Activated CD8-positive, alpha-beta memory T cell treated with anti-CD3 and anti-CD28 coated beads, Interleukin-2, amount 50 U/mL, for 24 hours (primary cell): ENCODE results near the gene GPR152.
"Not testable (repeated sequence)": the region's sequence is repeated elsewhere in the genome, so short reads cannot be mapped to it uniquely, and the experiment has no call there.

Experiments used
- DNase-seq: peaks from one replicate; pipeline ENCODE4 v3.0.0-alpha.2; 2020; ENCODE audit errors: extremely low read depth

GPR152 gene

DNA sequence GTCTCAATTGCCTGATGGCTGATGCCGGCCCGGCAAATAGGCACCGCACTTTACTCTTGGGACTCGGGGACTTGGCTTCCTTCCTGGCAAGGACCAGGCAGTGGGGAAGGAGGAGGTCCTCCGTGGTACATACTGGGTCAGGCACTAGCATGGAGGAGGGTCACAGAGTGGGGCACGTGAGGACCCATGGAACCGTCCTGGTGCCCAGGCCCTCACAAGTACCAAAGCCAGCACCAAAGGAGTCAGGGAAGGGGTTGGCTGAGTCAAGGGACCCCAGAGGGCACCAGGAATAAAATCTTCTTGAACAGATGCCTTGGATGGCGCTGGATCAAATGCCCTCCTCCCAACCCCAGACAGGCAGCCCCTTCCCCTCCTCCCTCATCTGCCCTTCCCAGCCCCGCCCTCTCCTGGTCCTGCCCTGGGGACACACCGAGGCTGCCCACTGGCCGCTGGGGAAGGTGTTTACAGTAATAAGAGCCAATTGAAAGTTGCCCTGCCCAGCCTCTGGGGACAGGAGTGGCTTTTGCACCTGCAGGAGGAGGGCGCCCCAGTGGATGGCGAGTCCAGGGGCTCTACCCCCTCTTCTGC is 42.7 kb downstream of the GPR152 start:
- no peak for DNase-seq

DNA sequence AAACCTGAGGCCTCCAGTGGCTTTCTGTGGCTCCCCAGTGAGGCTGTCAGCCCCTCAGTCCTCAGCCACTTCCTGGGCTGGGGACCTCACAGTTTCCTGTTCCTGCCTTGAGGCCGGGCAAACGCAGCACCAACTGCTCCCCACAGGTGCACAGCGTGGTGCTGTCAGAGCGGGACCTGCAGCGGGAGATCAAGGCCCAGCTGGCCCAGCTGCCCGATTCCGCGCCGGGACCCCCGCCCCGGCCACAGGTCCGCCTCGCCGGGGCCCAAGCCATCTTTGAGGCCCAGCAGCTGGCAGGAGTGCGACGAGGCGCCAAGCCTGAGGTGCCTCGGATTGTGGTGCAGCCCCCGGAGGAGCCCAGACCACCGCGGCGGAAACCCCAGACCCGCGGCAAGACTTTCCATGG is 43.3 kb downstream of the GPR152 start:
- DNase-seq: no peak

DNA sequence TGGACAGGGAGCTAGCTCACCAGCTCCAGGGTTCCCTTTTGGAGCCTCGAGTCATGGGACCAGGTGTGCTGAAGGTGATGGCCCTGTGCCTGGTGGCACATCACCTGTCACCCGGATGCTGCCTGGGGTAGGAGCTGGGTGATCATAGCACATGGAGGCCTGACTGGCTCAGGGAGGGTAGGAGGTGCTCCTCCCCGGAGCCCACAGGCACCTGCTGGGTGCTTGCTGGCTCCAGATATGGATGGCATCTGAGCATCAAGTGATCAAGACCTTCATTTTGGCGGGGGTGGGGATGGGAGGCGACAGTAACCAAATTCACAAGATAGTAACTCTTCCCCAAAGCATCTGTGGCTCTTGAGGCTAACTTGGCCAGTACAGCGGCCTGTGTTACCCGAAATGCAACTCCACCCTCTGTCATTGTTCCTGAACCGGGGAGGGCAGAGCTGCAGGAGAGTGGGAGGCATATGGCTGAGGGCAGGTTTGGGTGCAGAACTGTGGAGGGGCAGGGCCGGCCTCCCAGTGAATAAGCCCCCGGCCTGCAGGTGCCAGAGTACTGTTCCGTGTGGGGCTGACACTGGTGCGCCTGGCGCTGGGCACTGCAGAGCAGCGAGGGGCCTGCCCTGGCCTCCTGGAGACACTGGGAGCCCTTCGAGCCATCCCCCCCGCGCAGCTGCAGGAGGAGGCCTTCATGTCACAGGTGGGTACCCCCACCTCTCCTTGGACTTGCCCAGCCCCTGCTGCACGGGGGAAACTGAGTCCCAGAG is 43.9 kb downstream of the GPR152 start:
- DNase-seq: no peak

DNA sequence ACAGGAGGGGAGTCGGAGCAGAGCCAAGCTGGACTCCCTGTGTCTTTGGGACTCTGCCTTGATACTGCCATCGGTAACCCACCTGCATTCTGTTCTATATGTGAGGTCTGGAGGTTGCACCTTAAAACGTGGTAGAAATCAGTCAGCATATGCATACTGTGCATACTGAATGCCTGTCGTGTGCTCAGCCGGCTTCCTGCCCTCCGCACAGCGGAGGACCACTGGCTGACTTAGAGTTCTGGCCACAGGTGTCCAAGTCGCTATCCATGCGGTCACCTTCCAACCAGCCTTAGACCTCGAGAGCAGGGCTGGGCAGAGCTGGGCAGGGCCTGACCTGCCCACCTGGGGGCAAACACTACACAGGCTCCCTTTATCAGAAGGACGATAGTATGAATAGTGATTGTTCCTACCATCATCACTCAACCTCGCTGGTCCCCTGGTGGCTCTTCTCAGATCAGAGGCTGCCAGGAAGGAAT is 44.8 kb downstream of the GPR152 start:
- DNase-seq: no peak

DNA sequence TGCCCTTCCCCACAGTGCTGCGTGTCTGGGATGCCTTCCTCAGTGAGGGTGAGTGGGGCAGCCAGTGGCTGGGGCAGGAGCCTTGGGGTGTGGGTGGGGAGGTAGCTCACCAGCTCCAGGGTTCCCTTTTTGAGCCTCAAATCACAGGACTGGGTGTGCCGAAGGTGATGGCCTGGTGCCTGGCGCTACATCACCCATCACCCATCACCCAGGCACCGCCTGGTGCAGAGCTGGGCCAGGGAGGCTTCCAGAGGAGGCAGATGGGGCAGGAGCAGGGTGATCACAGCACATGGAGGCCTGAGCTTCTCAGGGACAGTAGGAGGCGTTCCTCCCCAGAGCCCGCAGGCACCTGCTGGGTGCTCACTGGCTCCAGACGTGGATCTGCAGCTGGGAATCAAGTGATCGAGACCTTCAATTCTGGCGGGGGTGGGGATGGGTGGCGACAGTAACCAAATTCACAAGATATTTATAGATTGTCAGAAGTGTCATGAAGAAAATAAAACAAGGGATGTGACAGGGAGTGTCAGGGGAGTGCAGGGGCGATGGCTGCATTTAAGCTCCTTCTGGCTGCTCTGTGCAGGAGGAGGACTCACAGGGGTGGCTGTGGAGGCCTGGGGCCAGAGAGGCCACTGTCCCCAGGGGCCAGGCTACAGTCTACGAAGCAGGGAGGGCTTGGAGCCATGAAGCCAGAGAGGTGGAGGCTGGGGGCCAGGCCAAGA is 45.4 kb downstream of the GPR152 start:
- no peak for DNase-seq

DNA sequence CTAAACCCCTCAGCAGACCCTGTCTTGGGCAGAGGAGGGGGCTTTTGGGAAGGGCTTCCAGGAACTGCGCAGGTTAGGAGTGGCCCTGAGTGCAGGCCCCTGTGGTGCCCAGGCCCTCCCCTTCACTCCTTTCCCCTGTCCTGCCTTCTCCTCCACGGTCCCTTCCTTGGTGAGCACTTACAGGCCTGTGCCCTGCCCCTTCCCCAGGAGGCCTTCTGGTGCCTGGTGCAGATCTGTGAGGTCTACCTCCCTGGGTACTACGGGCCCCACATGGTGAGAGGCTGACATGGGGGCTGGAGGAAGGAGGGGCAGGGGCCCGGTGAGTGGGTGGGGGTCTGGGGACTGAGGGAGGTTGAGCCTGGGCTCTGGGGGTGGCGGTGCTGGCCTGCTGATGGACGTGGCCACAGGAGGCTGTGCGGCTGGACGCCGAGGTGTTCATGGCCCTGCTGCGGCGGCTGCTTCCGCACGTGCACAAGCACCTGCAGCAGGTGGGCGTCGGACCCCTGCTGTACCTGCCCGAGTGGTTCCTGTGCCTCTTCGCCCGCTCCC is 46.0 kb downstream of the GPR152 start:
- no peak for DNase-seq

DNA sequence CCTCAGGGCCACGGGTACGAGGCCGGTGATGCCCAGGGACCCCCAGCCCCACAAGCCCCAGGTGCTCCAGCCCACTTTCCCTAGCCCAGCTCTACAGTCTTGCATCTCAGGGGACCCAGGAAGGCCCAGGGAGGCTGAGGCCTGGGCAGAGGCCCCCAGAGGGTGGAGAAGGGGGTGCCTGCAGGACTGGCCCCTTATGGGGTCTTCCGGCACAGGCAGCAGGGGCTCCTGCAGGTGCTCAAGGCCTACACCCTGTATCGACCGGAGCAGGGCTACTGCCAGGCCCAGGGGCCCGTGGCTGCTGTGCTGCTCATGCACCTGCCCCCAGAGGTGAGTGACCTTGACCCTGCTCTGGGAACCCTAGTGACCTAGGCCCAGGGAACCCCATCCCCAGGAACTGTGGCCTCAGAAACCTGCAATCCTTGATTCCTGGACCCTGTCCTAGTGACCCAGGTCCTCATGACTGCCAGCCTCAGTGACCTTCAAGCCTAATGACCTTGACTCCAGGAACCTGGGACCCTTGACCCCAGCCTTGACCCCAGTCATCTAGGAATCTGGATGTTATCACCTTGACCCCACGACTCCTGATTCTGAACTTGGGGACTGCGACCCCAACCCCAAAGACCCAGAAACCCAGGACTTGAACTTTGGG is 46.7 kb downstream of the GPR152 start:
- DNase-seq: no peak

DNA sequence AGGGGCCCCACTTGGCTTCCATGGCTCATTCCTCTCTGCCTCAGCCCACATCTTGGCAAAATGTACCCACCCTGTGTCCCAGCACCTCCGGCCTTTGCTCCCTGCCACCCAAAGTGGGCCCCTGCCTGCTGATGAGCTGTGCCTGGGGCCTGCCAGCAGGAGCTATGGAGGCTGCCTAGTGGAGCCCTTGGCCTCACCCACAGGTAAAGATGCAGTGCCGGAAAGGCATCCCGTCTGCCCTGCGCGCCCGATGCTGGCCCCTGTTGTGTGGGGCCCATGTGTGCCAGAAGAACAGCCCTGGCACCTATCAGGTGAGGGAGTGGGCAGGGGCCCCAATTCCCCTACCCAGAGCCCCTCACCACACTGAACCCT is 47.3 kb downstream of the GPR152 start:
- DNase-seq: no peak

DNA sequence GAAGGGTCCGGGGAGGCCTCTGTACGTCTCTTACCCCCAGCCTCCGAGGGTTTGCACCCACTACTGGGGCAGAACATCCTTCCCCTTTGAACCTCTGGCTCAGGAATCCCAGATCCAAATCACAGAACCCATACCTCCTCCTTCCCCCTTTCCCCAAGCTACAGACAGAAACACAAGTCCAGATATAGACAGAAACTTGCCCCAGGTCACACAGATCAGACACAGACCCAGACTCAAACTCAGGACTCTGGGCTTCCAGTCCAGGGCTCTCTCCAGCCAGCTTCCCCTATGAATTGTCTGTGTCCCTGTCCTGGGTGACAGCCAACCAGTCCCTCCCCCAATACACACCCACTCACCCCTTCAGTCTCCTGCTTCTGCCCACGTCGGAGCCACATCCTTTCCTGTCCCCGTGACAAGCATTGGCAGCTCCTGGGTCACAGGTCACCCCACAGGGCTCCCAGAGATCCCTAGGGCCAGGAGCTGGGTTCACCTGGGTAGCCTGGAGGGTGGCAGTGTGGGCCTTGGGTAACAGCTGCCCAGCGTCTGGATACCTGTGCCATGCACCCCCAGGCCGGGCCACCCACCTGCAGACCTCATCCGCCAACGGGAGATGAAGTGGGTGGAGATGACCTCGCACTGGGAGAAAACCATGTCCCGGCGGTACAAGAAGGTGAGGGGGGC is 47.9 kb downstream of the GPR152 start:
- DNase-seq: no peak

DNA sequence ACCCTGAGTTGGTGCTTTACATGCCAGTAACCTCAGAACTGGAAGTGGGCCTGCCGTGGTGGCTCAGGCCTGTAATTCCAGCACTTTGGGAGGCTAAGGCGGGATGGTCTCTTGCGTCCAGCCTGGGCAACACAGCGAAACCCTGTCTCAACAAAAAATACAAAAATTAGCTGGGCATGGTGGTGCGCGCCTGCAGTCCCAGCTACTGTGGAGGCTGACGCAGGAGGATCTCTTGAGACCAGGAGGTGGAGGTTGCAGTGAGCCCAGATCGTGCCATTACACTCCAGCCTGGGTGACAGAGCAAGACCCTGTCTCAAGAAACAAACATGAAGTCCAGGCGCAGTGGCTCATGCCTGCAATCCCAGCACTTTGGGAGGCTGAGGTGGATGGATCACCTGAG is 49.4 kb downstream of the GPR152 start:
- DNase-seq: not testable (repeated sequence)

DNA sequence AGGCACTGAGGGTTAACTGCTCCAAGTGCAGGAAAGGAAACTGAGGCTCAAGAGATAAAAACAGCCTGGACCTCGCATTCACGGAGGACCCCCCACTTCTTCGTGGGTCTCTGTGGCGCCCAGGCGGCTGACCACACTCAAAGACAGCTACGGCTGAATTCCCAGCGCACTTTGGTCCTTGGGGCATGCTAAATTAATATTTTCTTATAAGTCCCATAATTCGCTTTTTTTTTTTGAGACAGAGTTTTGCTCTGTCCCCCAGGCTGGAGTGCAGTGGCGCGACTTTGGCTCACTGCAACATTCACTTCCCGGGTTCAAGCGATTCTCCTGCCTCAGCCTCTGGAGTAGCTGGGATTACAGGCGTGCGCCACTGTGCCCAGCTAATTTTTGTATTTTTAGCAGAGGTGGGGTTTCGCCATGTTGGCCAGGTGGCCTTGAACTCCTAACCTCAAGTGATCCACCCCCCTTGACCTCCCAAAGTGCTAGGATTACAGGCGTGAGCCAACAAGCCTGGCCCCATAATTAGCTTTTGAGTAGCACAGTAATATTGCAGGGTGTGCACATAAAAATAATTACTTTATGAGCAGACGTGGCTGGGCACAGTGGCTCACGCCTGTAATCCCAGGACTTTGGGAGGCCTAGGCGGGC is 50.2 kb downstream of the GPR152 start:
- not testable (repeated sequence) for DNase-seq

DNA sequence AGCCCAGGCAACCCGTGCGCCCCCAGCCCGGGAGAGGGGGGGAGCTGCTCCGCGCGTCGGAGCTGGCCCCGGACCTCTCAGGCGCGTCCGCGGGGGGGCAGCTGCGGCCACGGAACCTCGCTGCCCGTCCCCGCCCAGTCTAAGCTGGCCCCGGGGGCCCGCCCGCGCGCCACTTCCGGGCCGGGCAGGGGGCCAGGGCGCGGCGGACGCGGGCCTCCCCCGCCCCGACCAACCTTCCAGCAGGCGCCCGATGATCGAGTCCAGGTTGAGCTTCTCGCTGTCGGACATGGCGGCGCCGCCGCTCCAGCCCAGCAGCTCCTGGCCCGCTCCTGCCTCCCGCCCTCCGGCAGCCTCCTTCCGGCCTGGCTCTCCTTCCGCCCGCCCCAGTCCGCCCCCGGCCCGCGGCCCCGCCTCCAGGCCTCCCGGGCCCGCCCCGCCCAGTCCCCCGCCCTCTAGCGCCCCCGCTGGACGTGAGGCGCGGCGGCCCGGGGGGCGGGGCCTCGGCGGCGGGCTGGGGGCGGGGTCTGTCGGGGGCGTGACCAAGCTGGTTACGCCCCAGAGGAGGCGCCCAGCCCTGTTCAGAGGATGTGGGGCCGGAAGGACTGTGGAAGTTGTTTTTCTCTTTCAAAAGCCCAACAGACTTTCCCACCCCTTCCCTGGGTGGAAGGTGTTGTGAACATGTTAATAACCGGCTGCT is 50.9 kb downstream of the GPR152 start, which contains the start of gene PPP1CA:
Gene PPP1CA, minus strand, starts transcription at position 364 of the 697 bp plus-strand sequence. Its CDS starts 76 bp downstream, at position 288.
- DNase-seq: peak; percentile 70
